Measurements from ENCODE around the gene FNIP2.

DNA sequence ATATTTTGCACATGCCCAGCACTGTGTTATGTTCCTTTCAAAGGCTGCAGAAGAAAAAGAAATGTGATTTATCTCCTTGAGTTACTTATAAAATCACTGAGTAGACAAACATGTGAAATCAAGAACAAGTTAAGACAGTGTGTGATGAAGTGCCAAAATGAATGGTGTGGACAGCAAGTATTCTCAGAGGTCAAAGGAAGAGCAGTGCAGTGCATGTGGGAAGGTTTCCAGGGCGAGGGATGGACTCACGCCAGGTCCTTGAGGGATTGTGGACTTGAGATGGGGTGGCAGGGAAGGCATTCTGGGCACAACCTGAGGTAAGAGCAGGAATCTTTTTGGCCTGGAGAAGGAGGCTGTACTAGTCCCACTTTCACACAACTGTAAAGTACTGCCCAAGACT lies 115.5 kb downstream of the FNIP2 start:
- TF ChIP-seq, protein P1, sequence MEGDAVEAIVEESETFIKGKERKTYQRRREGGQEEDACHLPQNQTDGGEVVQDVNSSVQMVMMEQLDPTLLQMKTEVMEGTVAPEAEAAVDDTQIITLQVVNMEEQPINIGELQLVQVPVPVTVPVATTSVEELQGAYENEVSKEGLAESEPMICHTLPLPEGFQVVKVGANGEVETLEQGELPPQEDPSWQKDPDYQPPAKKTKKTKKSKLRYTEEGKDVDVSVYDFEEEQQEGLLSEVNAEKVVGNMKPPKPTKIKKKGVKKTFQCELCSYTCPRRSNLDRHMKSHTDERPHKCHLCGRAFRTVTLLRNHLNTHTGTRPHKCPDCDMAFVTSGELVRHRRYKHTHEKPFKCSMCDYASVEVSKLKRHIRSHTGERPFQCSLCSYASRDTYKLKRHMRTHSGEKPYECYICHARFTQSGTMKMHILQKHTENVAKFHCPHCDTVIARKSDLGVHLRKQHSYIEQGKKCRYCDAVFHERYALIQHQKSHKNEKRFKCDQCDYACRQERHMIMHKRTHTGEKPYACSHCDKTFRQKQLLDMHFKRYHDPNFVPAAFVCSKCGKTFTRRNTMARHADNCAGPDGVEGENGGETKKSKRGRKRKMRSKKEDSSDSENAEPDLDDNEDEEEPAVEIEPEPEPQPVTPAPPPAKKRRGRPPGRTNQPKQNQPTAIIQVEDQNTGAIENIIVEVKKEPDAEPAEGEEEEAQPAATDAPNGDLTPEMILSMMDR (IDR thresholded peaks at IDR 0.05) = no peak
- TF ChIP-seq POLR2A (IDR thresholded peaks at IDR 0.05) = no peak
